Activated CD4-positive, alpha-beta memory T cell treated with anti-CD3 and anti-CD28 coated beads for 36 hours (primary cell): Measurements from ENCODE around the gene SLAMF7. TPM values are rescaled to one million over a fixed set of nuclear protein-coding genes. Genes with fewer than 3 reads are reported as not detected.
"Not testable (repeated sequence)": the region's sequence is repeated elsewhere in the genome, so short reads cannot be mapped to it uniquely, and the experiment has no call there.

Experiments used
- CTCF ChIA-PET: fragments of 350-600 bp; sonication (Branson Sonifier 250); formaldehyde crosslinking; loops from one replicate; lab custom pipeline; 2021; ENCODE audit warnings: antibody characterized with exemption, inconsistent platforms; lab: Charles Lee
- POLR2A ChIA-PET: fragments of 350-600 bp; sonication (Branson Sonifier 250); formaldehyde crosslinking; loops from one replicate; lab custom pipeline; 2021; ENCODE audit warnings: antibody characterized with exemption; lab: Charles Lee
- DNase-seq: peaks from one replicate; pipeline ENCODE4 v3.0.0-alpha.2; 2020
- H3K27ac Mint-ChIP-seq: one replicate; pipeline ENCODE4 v1.8.0; 2021; ENCODE audit warnings: mixed read lengths
- H3K27me3 Mint-ChIP-seq: one replicate; pipeline ENCODE4 v1.8.0; 2021; ENCODE audit warnings: mixed read lengths
- H3K36me3 Mint-ChIP-seq: one replicate; pipeline ENCODE4 v1.8.0; 2021; ENCODE audit warnings: mixed read lengths
- H3K4me1 Mint-ChIP-seq: one replicate; pipeline ENCODE4 v1.8.0; 2021; ENCODE audit warnings: low read depth, mixed read lengths
- H3K4me3 Mint-ChIP-seq: one replicate; pipeline ENCODE4 v1.8.0; 2021; ENCODE audit warnings: mild to moderate bottlenecking, mixed read lengths
- H3K9me3 Mint-ChIP-seq: one replicate; pipeline ENCODE4 v1.8.0; 2021; ENCODE audit warnings: mixed read lengths
- intact Hi-C: fragments of 100-400 bp; cut with micrococcal nuclease; formaldehyde crosslinking; loops from one replicate; pipeline ENCODE4 v1.15.1; 2023
- total RNA-seq, 2 experiments: library from RNA; stranded (reverse); gene quantifications; one replicate each; pipeline ENCODE4 v1.2.3, GENCODE V29; 2021

SLAMF7 gene
- total RNA-seq, 2 experiments from 2014 or later, result 11.4 to 15.9 TPM

- no peak overlapping the region for H3K4me3 Mint-ChIP-seq
Observed at GRCh38 chr1:160776178-160776577, 37.1 kb downstream of the SLAMF7 start.

GRCh38 chr1:160777486-160778089 lies 38.5 kb downstream of the SLAMF7 start:
- DNase-seq, result peak; percentile 58
- ChIA-PET CTCF (interaction anchor here (0.7 to 10.4 kb wide), 39 partner anchors 9 to 320 kb away, joined by 3 to 154 read pairs (median 6); partner anchors contain the start of genes ARHGAP30, ITLN1, ITLN2 and LY9), POLR2A (no interaction called here)
- H3K9me3 Mint-ChIP-seq, result no peaks in the 10 kb centered on the region
- no peak overlapping the region for H3K4me3 Mint-ChIP-seq
- H3K27me3 Mint-ChIP-seq, result no peaks in the 10 kb centered on the region
- no peak overlapping the region for H3K27ac Mint-ChIP-seq
- intact Hi-C loops, result loop anchor here (1.0 to 5.0 kb wide), 4 partner anchors 35 to 177 kb away; partner anchors contain the start of gene ITLN2
- peaks cover 38% of the 10 kb centered on the region for H3K4me1 Mint-ChIP-seq
- no peaks in the 10 kb centered on the region for H3K36me3 Mint-ChIP-seq

More at GRCh38 chr1:160776178-160776577, 37.1 kb downstream of the SLAMF7 start:
- CTCF ChIA-PET, result interaction anchor here (1.0 to 10.4 kb wide), 18 partner anchors 8 to 399 kb away, joined by 3 to 154 read pairs (median 18); partner anchors contain the start of genes ITLN2 and LY9
- POLR2A ChIA-PET, result interaction anchor here (1.4 kb wide), 1 partner anchor 20 kb away, joined by 4 read pairs; the partner anchor contains the start of gene LY9
- peaks cover 29% of the 10 kb centered on the region for H3K4me1 Mint-ChIP-seq
- no peak for DNase-seq
- no peaks in the 10 kb centered on the region for H3K36me3 Mint-ChIP-seq
- no peak overlapping the region for H3K27ac Mint-ChIP-seq
- intact Hi-C loops, result loop anchor here (5.0 kb wide), 2 partner anchors 36 to 101 kb away; no protein-coding TSS in a partner anchor
- H3K9me3 Mint-ChIP-seq, result no peaks in the 10 kb centered on the region
- H3K27me3 Mint-ChIP-seq, result no peaks in the 10 kb centered on the region

GRCh38 chr1:160778976-160779375 lies 39.9 kb downstream of the SLAMF7 start:
- no peaks in the 10 kb centered on the region for H3K36me3 Mint-ChIP-seq
- no peaks in the 10 kb centered on the region for H3K27me3 Mint-ChIP-seq
- intact Hi-C loops, result loop anchor here (5.0 kb wide), 2 partner anchors 33 to 98 kb away; no protein-coding TSS in a partner anchor
- peaks cover 35% of the 10 kb centered on the region for H3K4me1 Mint-ChIP-seq
- POLR2A ChIA-PET, result no interaction called here
- H3K27ac Mint-ChIP-seq, result no peak overlapping the region
- H3K4me3 Mint-ChIP-seq, result no peak overlapping the region
- DNase-seq, result no peak
- H3K9me3 Mint-ChIP-seq, result no peaks in the 10 kb centered on the region
- CTCF ChIA-PET, result interaction anchor here (0.6 to 10.4 kb wide), 17 partner anchors 10 to 174 kb away, joined by 3 to 154 read pairs (median 7); partner anchors contain the start of genes ITLN2, LY9 and SLAMF7

- intact Hi-C loops, result loop anchor here (2.0 to 5.0 kb wide), 3 partner anchors 32 to 171 kb away; no protein-coding TSS in a partner anchor
Observed at GRCh38 chr1:160779626-160780397, 40.8 kb downstream of the SLAMF7 start.

DNA sequence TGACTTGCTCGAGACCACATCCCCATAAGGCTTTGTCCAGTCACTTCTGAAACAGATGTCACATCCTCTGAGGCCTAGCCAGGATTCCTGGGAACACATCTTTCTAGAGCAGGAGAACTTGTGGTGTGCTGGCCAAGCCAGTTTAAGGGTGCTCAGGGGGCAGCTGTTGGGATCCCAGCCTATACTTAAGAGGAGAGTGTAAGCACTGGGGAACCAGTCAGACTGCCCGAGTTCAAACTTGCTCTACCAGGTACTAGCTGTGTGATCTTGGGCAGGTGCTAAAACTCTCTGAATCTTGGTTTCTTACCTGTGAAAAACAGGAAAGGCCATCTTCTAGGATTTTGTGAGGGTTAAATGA lies 41.3 kb downstream of the SLAMF7 start:
- Mint-ChIP-seq H3K9me3 (no peaks in the 10 kb centered on the region), H3K36me3 (no peaks in the 10 kb centered on the region), H3K27me3 (no peaks in the 10 kb centered on the region), H3K4me1 (peaks cover 27% of the 10 kb centered on the region), H3K27ac (no peak overlapping the region), H3K4me3 (no peak overlapping the region)
- CTCF ChIA-PET, result interaction anchor here (0.6 to 10.4 kb wide), 27 partner anchors 11 to 457 kb away, joined by 3 to 154 read pairs (median 4); partner anchors contain the start of genes CD48, ITLN2 and LY9
- DNase-seq, result no peak
- intact Hi-C loops, result loop anchor here (2.0 kb wide), 1 partner anchor 170 kb away; no protein-coding TSS in a partner anchor
- POLR2A ChIA-PET, result interaction anchor here (3.4 kb wide), 1 partner anchor 16 kb away, joined by 23 read pairs; the partner anchor contains the start of gene LY9

More at GRCh38 chr1:160779626-160780397, 40.8 kb downstream of the SLAMF7 start:
- no peaks in the 10 kb centered on the region for H3K27me3 Mint-ChIP-seq
- no peak overlapping the region for H3K27ac Mint-ChIP-seq
- peak; percentile 56 for DNase-seq
- ChIA-PET POLR2A (interaction anchor here (3.4 kb wide), 1 partner anchor 17 kb away, joined by 23 read pairs; the partner anchor contains the start of gene LY9), CTCF (interaction anchor here (0.6 to 10.4 kb wide), 31 partner anchors 9 to 177 kb away, joined by 3 to 154 read pairs (median 3); partner anchors contain the start of genes CD48, ITLN2, LY9 and SLAMF7)
- H3K9me3 Mint-ChIP-seq, result no peaks in the 10 kb centered on the region
- H3K4me1 Mint-ChIP-seq, result peaks cover 33% of the 10 kb centered on the region
- no peak overlapping the region for H3K4me3 Mint-ChIP-seq
- H3K36me3 Mint-ChIP-seq, result no peaks in the 10 kb centered on the region

- Mint-ChIP-seq H3K36me3 (no peaks in the 10 kb centered on the region), H3K4me1 (peaks cover 24% of the 10 kb centered on the region), H3K27me3 (no peaks in the 10 kb centered on the region), H3K27ac (no peak overlapping the region), H3K4me3 (no peak overlapping the region), H3K9me3 (no peaks in the 10 kb centered on the region)
- ChIA-PET CTCF (interaction anchor here (1.1 to 10.4 kb wide), 20 partner anchors 8 to 209 kb away, joined by 3 to 154 read pairs (median 10); partner anchors contain the start of genes ITLN2 and LY9), POLR2A (interaction anchor here (0.9 to 3.4 kb wide), 3 partner anchors 16 to 74 kb away, joined by 3 to 23 read pairs (median 4); partner anchors contain the start of gene LY9)
- intact Hi-C loops, result loop anchor here (2.0 kb wide), 1 partner anchor 170 kb away; no protein-coding TSS in a partner anchor
- no peak for DNase-seq
Observed at GRCh38 chr1:160781186-160781766, 42.2 kb downstream of the SLAMF7 start.

DNA sequence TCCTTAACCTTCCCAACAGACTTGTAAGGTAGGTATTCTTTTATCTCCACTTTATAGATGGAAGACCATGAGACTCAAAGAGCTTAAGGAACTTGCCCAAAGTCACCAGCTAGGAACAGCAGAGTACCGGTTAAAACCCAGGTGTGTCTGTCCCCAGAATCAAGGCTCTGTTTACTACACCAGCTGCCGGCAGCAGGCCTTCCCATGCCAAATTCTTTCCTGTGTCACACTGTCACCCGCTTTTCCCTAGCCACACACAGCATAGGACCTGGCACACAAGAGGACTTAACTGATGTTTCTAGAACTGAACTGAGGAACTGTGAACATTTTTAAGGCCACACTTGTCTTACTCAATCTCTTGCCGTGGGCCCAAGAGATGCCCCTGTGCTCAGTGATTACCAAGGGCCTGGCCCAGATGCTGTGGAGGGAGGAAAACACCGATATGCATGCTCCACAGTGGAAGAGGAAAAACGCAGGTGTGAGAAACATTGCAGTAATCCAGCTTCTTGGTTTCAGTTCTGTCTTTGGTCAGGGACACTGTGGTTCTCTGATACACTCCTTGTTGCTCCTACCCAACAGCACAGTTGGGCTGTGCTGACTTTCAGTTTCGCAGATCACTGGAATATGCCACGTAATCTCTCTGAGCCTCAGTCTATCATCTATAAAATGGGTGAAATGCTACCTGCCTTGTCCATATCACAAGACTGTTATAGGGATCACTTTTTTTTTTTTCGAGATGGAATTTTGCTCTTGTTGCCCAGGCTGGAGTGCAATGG lies 43.1 kb downstream of the SLAMF7 start:
- Mint-ChIP-seq H3K4me3 (no peak overlapping the region), H3K27ac (peak overlapping the region; percentile 36), H3K36me3 (no peaks in the 10 kb centered on the region), H3K4me1 (peaks cover 24% of the 10 kb centered on the region), H3K27me3 (no peaks in the 10 kb centered on the region), H3K9me3 (no peaks in the 10 kb centered on the region)
- peak; percentile 62 for DNase-seq
- CTCF ChIA-PET, result interaction anchor here (0.8 to 10.4 kb wide), 17 partner anchors 9 to 208 kb away, joined by 3 to 154 read pairs (median 12); partner anchors contain the start of genes ITLN2 and LY9
- POLR2A ChIA-PET, result interaction anchor here (0.9 to 3.4 kb wide), 3 partner anchors 15 to 74 kb away, joined by 3 to 23 read pairs (median 4); partner anchors contain the start of gene LY9
- intact Hi-C loops, result loop anchor here (2.0 kb wide), 1 partner anchor 169 kb away; no protein-coding TSS in a partner anchor

GRCh38 chr1:160782988-160783765 lies 44.1 kb downstream of the SLAMF7 start:
- H3K27me3 Mint-ChIP-seq, H3K27ac Mint-ChIP-seq, H3K4me3 Mint-ChIP-seq, intact Hi-C loops, DNase-seq, H3K9me3 Mint-ChIP-seq, H3K36me3 Mint-ChIP-seq: not testable (repeated sequence)
- H3K4me1 Mint-ChIP-seq, result peaks cover 18% of the 10 kb centered on the region
- ChIA-PET CTCF (interaction anchor here (0.8 to 4.4 kb wide), 2 partner anchors 14 to 60 kb away, joined by 3 to 77 read pairs; partner anchors contain the start of gene LY9), POLR2A (interaction anchor here (3.4 kb wide), 1 partner anchor 14 kb away, joined by 23 read pairs; the partner anchor contains the start of gene LY9)

- CTCF ChIA-PET, result interaction anchor here (1.0 kb wide), 1 partner anchor 10 kb away, joined by 3 read pairs; no protein-coding TSS in a partner anchor
- no peak overlapping the region for H3K27ac Mint-ChIP-seq
- no peak overlapping the region for H3K4me3 Mint-ChIP-seq
- no peak for DNase-seq
- no peaks in the 10 kb centered on the region for H3K36me3 Mint-ChIP-seq
- H3K4me1 Mint-ChIP-seq, result peaks cover 7% of the 10 kb centered on the region
- no peaks in the 10 kb centered on the region for H3K9me3 Mint-ChIP-seq
- no peaks in the 10 kb centered on the region for H3K27me3 Mint-ChIP-seq
- intact Hi-C loops, result no loop called here
- POLR2A ChIA-PET, result no interaction called here
Observed at GRCh38 chr1:160789051-160789701, 50.1 kb downstream of the SLAMF7 start.
